ENCODE results near the gene DMGDH. TPM values are rescaled to one million over a fixed set of nuclear protein-coding genes. Genes with fewer than 3 reads are reported as not detected.

DMGDH gene
- total RNA-seq, 1 experiment from 2014 or later, result not detected

DNA sequence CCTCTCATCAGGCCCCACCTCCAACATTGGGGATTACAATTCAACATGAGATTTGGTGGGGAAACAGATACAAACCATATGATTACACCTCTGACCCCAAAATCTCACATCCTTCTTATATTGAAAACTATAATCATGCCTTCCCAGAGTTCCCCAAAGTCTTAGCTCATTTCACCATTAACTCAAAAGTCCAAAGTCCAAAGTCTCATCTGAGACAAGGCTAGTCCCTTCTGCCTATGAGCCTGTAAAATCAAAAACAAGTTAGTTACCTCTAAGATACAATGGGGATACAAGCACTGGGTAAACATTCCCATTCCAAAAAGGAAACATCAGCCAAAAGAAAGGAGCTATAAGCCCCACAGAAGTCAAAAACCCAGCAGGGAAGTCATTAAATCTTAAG is 57.6 kb downstream of the DMGDH start:
- H4K8ac ChIP-seq (replicated peaks; ENCODE audit: insufficient read length, low read depth, low read length), result no peak overlapping the region
- no peak overlapping the region for H3K27ac Mint-ChIP-seq
- TF ChIP-seq, protein P1, sequence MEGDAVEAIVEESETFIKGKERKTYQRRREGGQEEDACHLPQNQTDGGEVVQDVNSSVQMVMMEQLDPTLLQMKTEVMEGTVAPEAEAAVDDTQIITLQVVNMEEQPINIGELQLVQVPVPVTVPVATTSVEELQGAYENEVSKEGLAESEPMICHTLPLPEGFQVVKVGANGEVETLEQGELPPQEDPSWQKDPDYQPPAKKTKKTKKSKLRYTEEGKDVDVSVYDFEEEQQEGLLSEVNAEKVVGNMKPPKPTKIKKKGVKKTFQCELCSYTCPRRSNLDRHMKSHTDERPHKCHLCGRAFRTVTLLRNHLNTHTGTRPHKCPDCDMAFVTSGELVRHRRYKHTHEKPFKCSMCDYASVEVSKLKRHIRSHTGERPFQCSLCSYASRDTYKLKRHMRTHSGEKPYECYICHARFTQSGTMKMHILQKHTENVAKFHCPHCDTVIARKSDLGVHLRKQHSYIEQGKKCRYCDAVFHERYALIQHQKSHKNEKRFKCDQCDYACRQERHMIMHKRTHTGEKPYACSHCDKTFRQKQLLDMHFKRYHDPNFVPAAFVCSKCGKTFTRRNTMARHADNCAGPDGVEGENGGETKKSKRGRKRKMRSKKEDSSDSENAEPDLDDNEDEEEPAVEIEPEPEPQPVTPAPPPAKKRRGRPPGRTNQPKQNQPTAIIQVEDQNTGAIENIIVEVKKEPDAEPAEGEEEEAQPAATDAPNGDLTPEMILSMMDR (conservative IDR thresholded peaks at IDR 0.05), result no peak
- H3K79me2 ChIP-seq (ENCODE audit: insufficient read depth, low read length), result no peaks in the 10 kb centered on the region
- no peak overlapping the region for H3K4ac ChIP-seq (ENCODE audit: low read depth, low read length)
- no peak overlapping the region for H4K91ac ChIP-seq (ENCODE audit: insufficient read length, low read depth, low read length)
- H3K9ac ChIP-seq (ENCODE audit: extremely low read depth, insufficient read length, low read length), result no peak overlapping the region
- H3K27me3 ChIP-seq (ENCODE audit: insufficient read depth, low read length), result no peaks in the 10 kb centered on the region
- H4K5ac ChIP-seq (ENCODE audit: insufficient read length, low read depth, low read length), result no peak overlapping the region
- no peak overlapping the region for H2BK15ac ChIP-seq (ENCODE audit: low read depth, low read length)
- no peak for DNase-seq
- H3K9me3 ChIP-seq (ENCODE audit: control insufficient read depth, low read depth, low read length), result no peaks in the 10 kb centered on the region
- H3K14ac ChIP-seq (ENCODE audit: insufficient read depth, low read length), result no peak overlapping the region
- H2BK12ac ChIP-seq (ENCODE audit: insufficient read length, low read depth, low read length), result no peak overlapping the region
- H3K4me1 ChIP-seq (ENCODE audit: insufficient read depth, low read length), result no peaks in the 10 kb centered on the region
- H2BK5ac ChIP-seq (ENCODE audit: insufficient read length, low read length), result no peak overlapping the region
- H3K4me2 ChIP-seq (ENCODE audit: insufficient read depth, insufficient read length, low read length), result no peak overlapping the region
- no peaks in the 10 kb centered on the region for H4K20me1 ChIP-seq (ENCODE audit: control insufficient read depth, insufficient read depth, insufficient read length)
- no peak overlapping the region for H2BK20ac ChIP-seq (ENCODE audit: low read depth, low read length, poor library complexity, severe bottlenecking)
- H2AFZ ChIP-seq (ENCODE audit: low read length), result no peak overlapping the region
- no peak overlapping the region for H2BK120ac ChIP-seq (ENCODE audit: low read depth, low read length, poor library complexity, severe bottlenecking)
- H3K36me3 Mint-ChIP-seq (ENCODE audit: insufficient read depth in 1 of 3, low read depth in 3 of 3), result peaks cover 0 to 5% (median 4%) of the 10 kb centered on the region in 3 experiments; a peak in 5 of 7 replicates
- H3K23ac ChIP-seq (ENCODE audit: insufficient read length, low read depth, low read length), result no peak overlapping the region
- no peak overlapping the region for H3K56ac ChIP-seq (ENCODE audit: insufficient read length, low read depth, low read length)
- no peak overlapping the region for H3K18ac ChIP-seq (ENCODE audit: insufficient read length, low read depth, low read length)
- H2AK5ac ChIP-seq (ENCODE audit: insufficient read length, low read length), result no peak overlapping the region
- no peak overlapping the region for H3K27ac ChIP-seq (ENCODE audit: insufficient read length, low read depth, low read length)
- no peaks in the 10 kb centered on the region for H3K79me1 ChIP-seq (ENCODE audit: insufficient read depth, low read depth, low read length, poor library complexity, severe bottlenecking)
- H3K4me1 Mint-ChIP-seq, result no peaks in the 10 kb centered on the region
- no peak overlapping the region for H3T11ph ChIP-seq (ENCODE audit: low read length)
- H3K4me3 Mint-ChIP-seq, result no peak overlapping the region
- H3K9me3 Mint-ChIP-seq, result peaks cover 7 to 11% of the 10 kb centered on the region in 2 experiments; a peak in 4 of 5 replicates
- H3K23me2 ChIP-seq (ENCODE audit: insufficient read length, low read depth, low read length, poor library complexity, severe bottlenecking), result no peaks in the 10 kb centered on the region
- no peaks in the 10 kb centered on the region; the same call in 1 of the 2 replicates for H3K27me3 Mint-ChIP-seq (ENCODE audit: low read depth)

All from H9 (cell line).